ENCODE measurements around the gene TAT.

DNA sequence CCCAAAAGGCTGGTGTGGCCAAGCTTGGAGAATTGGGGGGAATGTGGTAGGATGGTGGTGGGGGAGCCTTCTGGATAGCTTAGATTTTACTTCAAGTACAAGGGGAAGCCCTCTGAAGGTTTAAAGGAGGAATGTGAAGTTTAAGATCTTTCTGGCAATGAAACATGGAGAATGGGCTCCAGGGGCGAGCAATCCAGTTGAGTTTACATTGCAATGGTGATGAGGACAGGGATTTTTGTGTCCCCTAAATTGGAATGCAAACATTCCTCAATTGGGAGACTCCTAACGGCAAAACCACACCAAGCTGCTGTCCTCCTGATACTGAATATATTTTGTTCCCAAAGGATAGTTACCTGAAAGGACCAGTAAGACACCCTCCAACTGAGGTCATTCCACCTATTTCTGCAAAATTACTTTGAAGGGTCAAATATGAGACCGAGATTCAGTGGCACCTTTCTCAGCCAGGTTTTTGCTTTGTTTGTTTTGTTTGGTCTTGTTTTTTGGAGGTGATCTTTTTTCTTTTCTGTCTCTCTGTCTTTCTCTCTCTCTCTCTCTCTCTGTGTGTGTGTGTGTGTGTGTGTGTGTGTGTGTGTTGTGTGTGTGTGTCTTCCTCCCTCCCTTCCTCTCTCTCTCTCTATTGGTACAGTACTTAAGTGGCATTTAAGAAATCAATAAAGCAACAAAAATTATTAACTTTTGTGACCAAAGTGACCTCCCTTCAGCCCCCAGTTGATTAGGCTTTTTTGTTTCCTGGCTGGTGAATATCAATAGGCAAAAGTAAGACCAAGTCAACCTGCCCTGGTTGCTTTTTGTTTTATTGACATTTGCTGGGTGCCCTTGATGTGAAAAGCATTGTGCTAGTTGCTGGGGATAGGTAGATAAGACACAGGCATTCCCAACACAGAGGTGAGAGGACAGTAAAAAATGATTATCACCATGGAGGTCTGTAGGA, 16.4 kb upstream of the TAT start:
- TF ChIP-seq, protein P1, sequence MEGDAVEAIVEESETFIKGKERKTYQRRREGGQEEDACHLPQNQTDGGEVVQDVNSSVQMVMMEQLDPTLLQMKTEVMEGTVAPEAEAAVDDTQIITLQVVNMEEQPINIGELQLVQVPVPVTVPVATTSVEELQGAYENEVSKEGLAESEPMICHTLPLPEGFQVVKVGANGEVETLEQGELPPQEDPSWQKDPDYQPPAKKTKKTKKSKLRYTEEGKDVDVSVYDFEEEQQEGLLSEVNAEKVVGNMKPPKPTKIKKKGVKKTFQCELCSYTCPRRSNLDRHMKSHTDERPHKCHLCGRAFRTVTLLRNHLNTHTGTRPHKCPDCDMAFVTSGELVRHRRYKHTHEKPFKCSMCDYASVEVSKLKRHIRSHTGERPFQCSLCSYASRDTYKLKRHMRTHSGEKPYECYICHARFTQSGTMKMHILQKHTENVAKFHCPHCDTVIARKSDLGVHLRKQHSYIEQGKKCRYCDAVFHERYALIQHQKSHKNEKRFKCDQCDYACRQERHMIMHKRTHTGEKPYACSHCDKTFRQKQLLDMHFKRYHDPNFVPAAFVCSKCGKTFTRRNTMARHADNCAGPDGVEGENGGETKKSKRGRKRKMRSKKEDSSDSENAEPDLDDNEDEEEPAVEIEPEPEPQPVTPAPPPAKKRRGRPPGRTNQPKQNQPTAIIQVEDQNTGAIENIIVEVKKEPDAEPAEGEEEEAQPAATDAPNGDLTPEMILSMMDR (IDR thresholded peaks at IDR 0.05; ENCODE audit: insufficient read depth, low read depth, low read length) = no peak
- TF ChIP-seq EZH2 (IDR thresholded peaks at IDR 0.05; ENCODE audit: insufficient read depth, low read length) = no peak

Data from astrocyte (in vitro differentiated cells and primary cell).